ENCODE results near the gene RMDN2.
"Not testable (repeated sequence)": the region's sequence is repeated elsewhere in the genome, so short reads cannot be mapped to it uniquely, and the experiment has no call there.

RMDN2 gene

GRCh38 chr2:37932873-37933272 is 7.8 kb downstream of the RMDN2 start:
- DNase-seq (ENCODE audit: low spot score), result not testable (repeated sequence)

- no peak for DNase-seq (ENCODE audit: low spot score)
Measured at GRCh38 chr2:37934591-37935513, 9.8 kb downstream of the RMDN2 start.

GRCh38 chr2:37937568-37937967 is 12.5 kb downstream of the RMDN2 start:
- not testable (repeated sequence) for DNase-seq (ENCODE audit: low spot score)

GRCh38 chr2:37941267-37941666 is 16.2 kb downstream of the RMDN2 start:
- not testable (repeated sequence) for DNase-seq (ENCODE audit: low spot score)

- no peak for DNase-seq (ENCODE audit: low spot score)
Measured at GRCh38 chr2:37944268-37944667, 19.2 kb downstream of the RMDN2 start.

GRCh38 chr2:37947306-37947705 is 22.2 kb downstream of the RMDN2 start:
- no peak for DNase-seq (ENCODE audit: low spot score)

- DNase-seq (ENCODE audit: low spot score), result not testable (repeated sequence)
Measured at GRCh38 chr2:37962018-37962739, 37.1 kb downstream of the RMDN2 start.

- not testable (repeated sequence) for DNase-seq (ENCODE audit: low spot score)
Measured at GRCh38 chr2:37962740-37963121, 37.6 kb downstream of the RMDN2 start.

- not testable (repeated sequence) for DNase-seq (ENCODE audit: low spot score)
Measured at GRCh38 chr2:37963901-37964300, 38.8 kb downstream of the RMDN2 start.

GRCh38 chr2:37966326-37966725 is 41.2 kb downstream of the RMDN2 start:
- DNase-seq (ENCODE audit: low spot score), result no peak

GRCh38 chr2:37969731-37970130 is 44.6 kb downstream of the RMDN2 start:
- DNase-seq (ENCODE audit: low spot score), result no peak

GRCh38 chr2:37971971-37972370 is 46.9 kb downstream of the RMDN2 start:
- DNase-seq (ENCODE audit: low spot score), result no peak

GRCh38 chr2:37973615-37974353 is 48.7 kb downstream of the RMDN2 start:
- no peak for DNase-seq (ENCODE audit: low spot score)

- no peak for DNase-seq (ENCODE audit: low spot score)
Measured at GRCh38 chr2:37975808-37976207, 50.7 kb downstream of the RMDN2 start.

- no peak for DNase-seq (ENCODE audit: low spot score)
Measured at GRCh38 chr2:37976411-37976810, 51.3 kb downstream of the RMDN2 start.

- DNase-seq (ENCODE audit: low spot score), result peak; percentile 55
Measured at GRCh38 chr2:37982147-37982582, 57.1 kb downstream of the RMDN2 start.

GRCh38 chr2:37982847-37983246 is 57.8 kb downstream of the RMDN2 start:
- no peak for DNase-seq (ENCODE audit: low spot score)

- no peak for DNase-seq (ENCODE audit: low spot score)
Measured at GRCh38 chr2:37983719-37984118, 58.6 kb downstream of the RMDN2 start.

GRCh38 chr2:37984176-37984575 is 59.1 kb downstream of the RMDN2 start:
- no peak for DNase-seq (ENCODE audit: low spot score)

GRCh38 chr2:37984589-37984988 is 59.5 kb downstream of the RMDN2 start:
- no peak for DNase-seq (ENCODE audit: low spot score)

GRCh38 chr2:37985333-37985732 is 60.2 kb downstream of the RMDN2 start:
- peak; percentile 54 for DNase-seq (ENCODE audit: low spot score)

GRCh38 chr2:37987098-37987775 is 62.1 kb downstream of the RMDN2 start:
- no peak for DNase-seq (ENCODE audit: low spot score)
